ENCODE results near the gene LRRC75A. TPM values are rescaled to one million over a fixed set of nuclear protein-coding genes. Genes with fewer than 3 reads are reported as not detected.

The LRRC75A gene
- polyA plus RNA-seq, 1 donor from 2014 or later = 0.53 TPM

DNA sequence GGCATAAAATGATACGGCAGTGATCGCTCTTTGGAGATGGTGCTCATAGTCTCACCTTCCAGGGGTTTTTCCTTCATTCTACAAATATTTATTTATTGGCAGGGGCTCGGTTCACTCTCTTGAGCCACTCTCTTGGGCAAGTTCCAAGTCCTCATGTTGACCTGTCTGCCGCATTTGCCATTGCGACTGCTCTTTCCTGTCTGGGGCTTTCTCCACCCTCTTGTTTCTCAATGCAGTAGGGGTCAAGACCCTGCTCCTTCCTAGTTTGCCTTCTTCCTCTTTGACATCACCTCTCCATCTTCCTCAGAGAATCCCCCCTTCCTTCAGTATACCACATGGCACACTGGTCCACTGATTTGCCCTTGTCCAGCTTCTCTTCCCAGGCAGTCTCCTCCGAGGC is 21.9 kb upstream of the LRRC75A start:
- no peak overlapping the region for H3K27ac ChIP-seq (ENCODE audit: low read length)
- H3K9me3 ChIP-seq (ENCODE audit: low read length) = no peaks in the 10 kb centered on the region
- no peak overlapping the region for H3K4me2 ChIP-seq (ENCODE audit: low read length)
- H2AFZ ChIP-seq (ENCODE audit: low read depth, low read length) = no peak overlapping the region
- H3K27me3 ChIP-seq (ENCODE audit: insufficient read depth, low read depth, low read length) = no peaks in the 10 kb centered on the region
- H3K79me2 ChIP-seq (replicated peaks; ENCODE audit: insufficient read depth, low read length) = no peaks in the 10 kb centered on the region
- TF ChIP-seq CTCF (IDR thresholded peaks at IDR 0.05; ENCODE audit: poor library complexity, severe bottlenecking) = no peak
- no peak for TF ChIP-seq POLR2AphosphoS5 (IDR thresholded peaks at IDR 0.05)
- TF ChIP-seq SMC3 (conservative IDR thresholded peaks at IDR 0.05; ENCODE audit: poor library complexity) = no peak
- TF ChIP-seq EP300 (conservative IDR thresholded peaks at IDR 0.05; ENCODE audit: poor library complexity, severe bottlenecking) = no peak
- no peak for TF ChIP-seq MXI1 (conservative IDR thresholded peaks at IDR 0.05; ENCODE audit: poor library complexity, severe bottlenecking)
- TF ChIP-seq TAF1 (IDR thresholded peaks at IDR 0.05; ENCODE audit: low read depth) = no peak
- TF ChIP-seq EZH2 (IDR thresholded peaks at IDR 0.05; ENCODE audit: borderline replicate concordance, insufficient read depth, low read length, poor library complexity, severe bottlenecking) = no peak
- H3K36me3 ChIP-seq (ENCODE audit: insufficient read depth, low read length) = no peaks in the 10 kb centered on the region
- no peaks in the 10 kb centered on the region for H4K20me1 ChIP-seq (ENCODE audit: insufficient read depth)
- H3K9me2 ChIP-seq (ENCODE audit: insufficient read depth, low read length) = no peaks in the 10 kb centered on the region
- H3K9ac ChIP-seq (ENCODE audit: low read length) = no peak overlapping the region
- H3F3A ChIP-seq (ENCODE audit: insufficient read depth, low read length, poor library complexity, severe bottlenecking) = no peaks in the 10 kb centered on the region
- H3K4me3 ChIP-seq (ENCODE audit: low read length) = no peak overlapping the region

- H3K9me2 ChIP-seq (ENCODE audit: insufficient read depth, low read length) = no peaks in the 10 kb centered on the region
- H2AFZ ChIP-seq (ENCODE audit: low read depth, low read length) = no peak overlapping the region
- H3F3A ChIP-seq (ENCODE audit: insufficient read depth, low read length, poor library complexity, severe bottlenecking) = no peaks in the 10 kb centered on the region
- H3K4me2 ChIP-seq (ENCODE audit: low read length) = no peak overlapping the region
- H3K4me3 ChIP-seq (ENCODE audit: low read length) = no peak overlapping the region
- no peak overlapping the region for H3K9ac ChIP-seq (ENCODE audit: low read length)
- no peak overlapping the region for H3K27ac ChIP-seq (ENCODE audit: low read length)
- no peaks in the 10 kb centered on the region for H3K27me3 ChIP-seq (ENCODE audit: insufficient read depth, low read depth, low read length)
- TF ChIP-seq CTCF (IDR thresholded peaks at IDR 0.05; ENCODE audit: poor library complexity, severe bottlenecking) (no peak), EP300 (conservative IDR thresholded peaks at IDR 0.05; ENCODE audit: poor library complexity, severe bottlenecking) (no peak), RAD21 (conservative IDR thresholded peaks at IDR 0.05) (no peak), REST (IDR thresholded peaks at IDR 0.05; ENCODE audit: borderline replicate concordance) (no peak), POLR2AphosphoS5 (IDR thresholded peaks at IDR 0.05) (no peak), EZH2 (IDR thresholded peaks at IDR 0.05; ENCODE audit: borderline replicate concordance, insufficient read depth, low read length, poor library complexity, severe bottlenecking) (no peak), SMC3 (conservative IDR thresholded peaks at IDR 0.05; ENCODE audit: poor library complexity) (no peak), TAF1 (IDR thresholded peaks at IDR 0.05; ENCODE audit: low read depth) (no peak), MXI1 (conservative IDR thresholded peaks at IDR 0.05; ENCODE audit: poor library complexity, severe bottlenecking) (no peak)
- no peaks in the 10 kb centered on the region for H3K9me3 ChIP-seq (ENCODE audit: low read length)
- H4K20me1 ChIP-seq (ENCODE audit: insufficient read depth) = no peaks in the 10 kb centered on the region
- no peaks in the 10 kb centered on the region for H3K79me2 ChIP-seq (replicated peaks; ENCODE audit: insufficient read depth, low read length)
- no peaks in the 10 kb centered on the region for H3K36me3 ChIP-seq (ENCODE audit: insufficient read depth, low read length)
These were observed 20.0 kb upstream of the LRRC75A start for GRCh38 chr17:16512011-16512410.
